NCI-H2196 (cell line): ENCODE results near the gene PTPN7.
"Not testable (repeated sequence)": the region's sequence is repeated elsewhere in the genome, so short reads cannot be mapped to it uniquely, and the experiment has no call there.

ENCODE experiments used
- DNase-seq: peaks from one replicate; lab custom pipeline; 2025; ENCODE audit not compliant: unreplicated experiment; lab: John Stamatoyannopoulos, UW

PTPN7 gene

DNA sequence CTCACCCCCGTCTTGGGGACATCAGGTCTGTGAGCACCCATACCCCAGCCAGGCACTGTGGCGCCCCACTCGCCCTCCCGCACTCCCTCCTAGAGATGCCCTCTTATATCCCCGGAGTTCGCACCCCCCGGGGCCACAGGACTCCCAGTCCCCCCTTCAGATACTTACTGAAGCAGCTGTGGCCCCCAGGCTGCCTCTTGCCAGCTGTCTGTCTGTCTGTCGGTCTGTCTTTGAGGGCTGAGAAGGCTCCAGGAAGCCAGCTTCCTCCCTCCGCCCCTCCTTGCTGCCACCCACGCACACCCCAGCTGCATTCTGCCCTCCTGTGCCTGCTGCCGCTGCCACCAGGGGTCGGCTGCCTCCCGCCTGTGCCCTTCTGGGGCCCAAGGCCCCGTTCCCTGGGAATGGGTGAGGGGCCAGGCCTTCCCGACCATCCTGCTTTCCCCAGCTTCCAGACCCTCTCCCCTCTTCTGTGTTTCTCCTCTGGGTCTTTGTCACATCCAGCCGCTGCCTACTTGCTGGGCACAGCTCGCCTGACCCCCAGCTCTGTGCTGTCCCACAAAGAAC is at the start of gene PTPN7:
Gene PTPN7 (minus strand): TSS at position 226 of the 564 bp plus-strand sequence. CDS start 1,200 bp downstream, outside the sequence.
- DNase-seq, result no peak

DNA sequence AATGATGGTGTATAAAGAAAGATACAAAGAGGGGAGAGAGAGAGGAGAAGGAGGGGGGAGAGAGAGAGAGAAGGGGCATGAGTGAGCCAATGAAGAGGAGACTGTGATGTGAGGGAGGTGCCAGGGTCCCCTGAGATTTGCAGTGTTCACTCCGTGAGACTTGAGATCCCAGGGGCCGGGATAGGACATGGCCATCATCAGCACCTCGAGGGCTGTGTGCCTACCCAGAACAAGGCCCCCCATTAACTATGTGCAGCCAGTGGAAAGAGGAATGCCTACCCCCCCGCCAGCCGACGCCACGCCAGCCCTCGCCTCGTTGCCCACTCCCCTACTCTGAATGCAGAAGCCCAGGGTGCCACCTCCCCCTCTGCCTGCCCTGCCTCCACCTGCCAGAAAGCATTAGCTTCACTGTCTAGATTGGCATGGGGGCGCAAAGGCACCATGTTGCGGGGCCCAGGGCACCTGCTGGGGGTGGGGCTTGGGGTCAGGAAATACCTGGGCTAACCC is 48.0 kb upstream of the PTPN7 start:
- DNase-seq, result no peak

DNA sequence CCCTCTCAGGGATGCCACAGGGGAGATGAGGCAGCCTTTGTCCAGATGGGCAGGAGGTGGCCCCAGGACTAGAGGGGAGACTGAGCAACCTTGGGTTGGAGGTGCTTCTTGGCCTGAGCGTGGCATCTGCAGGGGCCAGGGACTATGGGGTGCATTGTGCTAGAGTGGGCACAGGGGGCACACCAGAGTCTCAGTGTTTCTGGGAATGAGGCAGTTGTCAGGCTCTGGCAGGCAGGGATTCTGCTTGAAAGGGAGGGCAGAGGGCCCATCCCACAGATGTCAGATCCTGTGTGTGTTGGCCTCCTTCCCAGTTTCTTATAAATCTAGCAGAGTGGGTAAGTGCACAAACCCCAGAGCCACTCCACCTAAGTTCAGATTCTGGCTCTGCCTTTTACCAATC is 46.9 kb upstream of the PTPN7 start:
- DNase-seq, result no peak

DNA sequence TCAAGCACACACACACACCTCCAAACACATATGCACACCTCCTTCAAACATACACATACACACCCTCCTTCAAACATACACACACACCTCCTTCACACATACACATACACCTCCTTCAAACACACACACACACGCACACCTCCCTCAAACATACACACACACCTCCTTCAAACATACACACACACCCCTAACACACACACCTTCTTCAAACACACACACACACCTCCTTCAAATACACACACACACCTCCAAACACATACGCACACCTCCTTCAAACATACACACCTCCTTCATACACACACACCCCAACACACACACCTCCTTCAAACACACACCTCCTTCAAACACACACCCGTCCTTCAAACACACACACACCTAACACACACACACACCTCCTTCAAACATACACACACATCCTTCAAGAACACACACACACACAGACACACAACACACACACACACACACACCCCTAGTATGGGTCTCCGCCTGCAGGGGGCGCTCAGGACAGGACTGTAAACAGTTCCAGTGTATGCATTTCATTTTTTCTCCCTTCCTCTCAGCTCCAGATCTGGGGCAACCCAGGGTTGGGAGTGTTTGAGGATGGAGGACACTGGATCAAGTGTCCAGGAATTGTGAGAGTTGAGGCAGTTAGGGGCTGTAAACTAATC is 45.3 kb upstream of the PTPN7 start:
- DNase-seq, result no peak

DNA sequence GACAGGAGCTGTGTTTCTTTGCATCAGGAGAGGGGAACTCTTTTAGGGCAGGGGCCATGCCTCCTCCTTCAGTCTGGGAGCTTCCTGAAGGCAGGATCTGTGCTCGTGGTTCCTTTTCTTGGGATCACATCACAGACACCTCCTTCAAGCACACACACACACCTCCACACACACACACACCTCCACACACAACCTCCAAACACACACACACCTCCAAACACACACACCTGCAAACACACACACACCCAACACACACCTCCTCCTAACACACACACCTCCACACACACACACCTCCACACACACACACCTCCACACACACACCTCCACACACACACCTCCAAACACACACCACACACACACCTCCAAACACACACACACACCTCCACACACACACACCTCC is 43.7 kb upstream of the PTPN7 start:
- DNase-seq, result no peak

DNA sequence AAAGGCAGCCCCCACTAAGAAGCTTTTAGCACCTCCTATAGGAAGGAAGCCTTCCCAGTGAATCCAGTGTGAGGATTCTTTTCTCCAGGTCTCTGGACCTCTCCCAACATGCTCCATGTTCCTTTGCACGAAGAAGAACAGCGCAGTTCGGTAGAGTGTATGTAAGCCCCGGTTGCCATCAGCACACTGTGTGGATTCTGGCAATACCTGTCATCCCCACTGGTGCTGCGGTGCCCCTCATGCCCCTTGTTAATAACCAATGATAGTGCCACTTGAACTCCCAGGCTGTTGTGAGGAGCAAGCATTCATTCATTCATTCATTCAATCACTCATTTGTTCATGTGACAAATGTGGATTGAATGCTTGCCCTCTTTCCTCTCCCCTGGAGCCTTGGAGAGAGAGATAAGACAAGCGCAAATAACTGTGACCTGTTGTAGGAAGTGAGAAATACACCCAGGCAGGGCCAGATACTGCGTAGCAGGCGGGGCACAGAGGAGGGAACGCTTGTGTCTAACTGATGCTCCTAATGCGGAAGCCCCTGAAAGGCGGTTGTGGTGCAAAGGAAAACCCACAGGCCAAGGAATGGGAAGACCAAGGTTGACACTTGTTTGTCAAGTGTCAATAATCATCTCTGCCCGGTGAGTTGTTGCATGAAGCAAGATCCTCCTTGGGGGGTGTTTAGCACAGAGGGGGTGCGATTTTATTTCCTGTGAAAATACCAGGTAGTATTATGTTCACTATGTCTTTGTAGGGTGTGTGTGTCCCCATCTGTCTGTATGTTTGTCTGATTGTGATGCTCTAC is 43.0 kb upstream of the PTPN7 start:
- no peak for DNase-seq

DNA sequence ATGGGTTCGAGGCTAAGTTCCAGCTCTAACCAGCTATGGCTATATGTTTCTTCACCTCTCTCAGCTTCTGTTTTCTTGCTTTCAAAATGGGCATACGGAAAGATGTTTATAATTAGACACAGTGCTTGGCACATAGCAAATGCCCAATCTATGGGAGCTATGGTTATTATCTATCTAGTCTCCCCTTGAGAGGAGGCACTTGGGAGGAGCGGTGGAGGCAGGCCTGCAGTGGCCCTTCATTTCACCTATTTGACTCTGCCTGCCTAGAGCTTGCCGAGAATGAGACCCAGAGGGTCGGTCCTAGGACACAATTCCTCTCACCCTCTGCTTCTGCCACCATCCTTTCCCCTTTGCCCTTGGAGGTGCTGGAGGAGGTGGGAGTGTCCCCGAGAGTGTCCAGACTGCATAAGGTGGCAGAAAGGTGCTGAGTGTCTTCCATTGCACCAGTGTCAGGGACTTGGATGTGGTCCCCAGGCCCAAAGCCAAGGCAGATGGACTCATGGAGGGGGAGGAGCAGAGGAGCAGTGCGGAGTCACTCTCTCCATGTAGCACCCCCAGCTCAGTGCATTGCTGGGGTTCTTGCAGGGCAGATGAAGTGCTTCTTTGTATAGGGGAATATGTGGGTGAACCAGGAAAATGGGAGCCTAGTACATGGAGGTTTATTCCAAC is 42.2 kb upstream of the PTPN7 start:
- DNase-seq, result no peak

DNA sequence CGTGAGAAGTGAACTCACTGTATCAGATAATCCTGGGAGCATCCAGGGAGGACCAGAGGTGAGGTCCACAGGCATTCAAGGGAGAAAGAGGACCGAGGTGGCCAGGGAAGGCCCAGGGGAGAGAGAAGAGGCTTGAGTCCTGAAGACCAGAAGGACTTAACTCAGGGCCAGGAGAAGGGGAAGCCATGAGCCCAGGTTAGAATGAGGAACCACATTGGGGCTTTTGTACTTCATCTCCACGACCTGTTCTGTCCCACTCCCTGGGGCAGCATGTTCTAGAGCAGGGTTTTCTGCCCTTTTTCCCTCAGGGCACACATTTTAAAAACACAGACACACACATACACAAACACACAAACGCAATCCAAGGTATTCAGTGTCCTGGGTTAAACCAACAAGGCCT is 41.6 kb upstream of the PTPN7 start:
- DNase-seq, result no peak

DNA sequence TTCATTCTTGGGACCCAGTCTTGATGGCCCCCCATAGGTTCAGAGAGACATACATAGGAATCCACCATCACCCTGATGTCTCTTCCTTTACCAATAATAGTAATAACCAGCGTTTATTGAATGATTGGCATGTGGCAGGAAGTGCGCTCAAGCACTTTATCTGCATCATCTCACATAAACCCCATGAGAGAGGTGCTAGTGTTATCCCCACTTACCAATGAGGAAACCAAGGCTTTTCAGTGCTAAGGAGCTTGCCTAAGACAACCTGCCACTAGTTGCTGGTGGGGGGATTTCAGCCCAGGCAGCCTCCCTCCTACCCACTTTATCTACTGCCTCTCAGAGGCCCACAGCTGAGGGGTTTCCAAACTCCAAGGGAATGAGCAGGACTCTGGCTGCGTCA is 40.9 kb upstream of the PTPN7 start:
- no peak for DNase-seq

DNA sequence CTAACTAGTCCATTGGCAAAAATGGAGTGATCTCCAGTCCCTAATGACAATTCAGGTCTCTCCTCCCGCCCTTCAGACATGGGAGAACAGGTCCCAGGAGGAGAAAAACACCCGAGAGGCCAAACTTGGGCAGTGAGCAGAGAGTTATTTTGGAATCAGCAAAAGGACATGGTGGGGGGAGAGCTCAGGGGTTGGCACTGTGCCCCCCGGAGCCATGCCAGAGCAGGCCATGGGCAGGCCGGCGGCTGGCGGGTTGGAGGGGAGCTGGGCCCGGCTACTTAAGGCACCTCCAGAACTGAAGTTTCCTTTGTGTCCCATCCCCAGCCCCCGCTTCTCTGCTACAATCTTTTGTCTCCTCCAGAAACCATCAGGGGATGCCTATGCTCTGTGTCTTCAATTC is 40.3 kb upstream of the PTPN7 start:
- no peak for DNase-seq

DNA sequence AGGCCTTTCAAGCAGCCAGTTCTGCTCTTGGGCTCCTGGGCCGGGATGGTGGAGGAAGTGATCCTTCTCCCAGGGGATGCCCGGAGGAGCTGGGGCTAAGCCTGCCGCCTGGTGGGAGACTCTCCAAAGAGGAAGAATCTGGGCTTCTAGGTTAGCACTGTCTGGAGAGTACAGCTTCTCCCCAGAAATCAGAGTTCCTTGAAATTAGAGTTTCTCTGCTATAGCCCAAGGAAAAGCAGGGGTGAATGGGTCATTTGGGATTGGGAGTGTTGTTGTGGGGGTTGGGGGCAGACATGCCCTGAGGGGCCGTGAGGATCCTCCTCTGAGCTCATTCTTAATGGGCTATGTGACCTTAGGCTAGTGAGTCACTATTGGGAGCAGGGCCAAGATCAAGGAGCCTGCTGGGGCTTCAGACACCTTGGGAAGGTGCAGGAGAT is 39.7 kb upstream of the PTPN7 start:
- DNase-seq, result peak; percentile 41

DNA sequence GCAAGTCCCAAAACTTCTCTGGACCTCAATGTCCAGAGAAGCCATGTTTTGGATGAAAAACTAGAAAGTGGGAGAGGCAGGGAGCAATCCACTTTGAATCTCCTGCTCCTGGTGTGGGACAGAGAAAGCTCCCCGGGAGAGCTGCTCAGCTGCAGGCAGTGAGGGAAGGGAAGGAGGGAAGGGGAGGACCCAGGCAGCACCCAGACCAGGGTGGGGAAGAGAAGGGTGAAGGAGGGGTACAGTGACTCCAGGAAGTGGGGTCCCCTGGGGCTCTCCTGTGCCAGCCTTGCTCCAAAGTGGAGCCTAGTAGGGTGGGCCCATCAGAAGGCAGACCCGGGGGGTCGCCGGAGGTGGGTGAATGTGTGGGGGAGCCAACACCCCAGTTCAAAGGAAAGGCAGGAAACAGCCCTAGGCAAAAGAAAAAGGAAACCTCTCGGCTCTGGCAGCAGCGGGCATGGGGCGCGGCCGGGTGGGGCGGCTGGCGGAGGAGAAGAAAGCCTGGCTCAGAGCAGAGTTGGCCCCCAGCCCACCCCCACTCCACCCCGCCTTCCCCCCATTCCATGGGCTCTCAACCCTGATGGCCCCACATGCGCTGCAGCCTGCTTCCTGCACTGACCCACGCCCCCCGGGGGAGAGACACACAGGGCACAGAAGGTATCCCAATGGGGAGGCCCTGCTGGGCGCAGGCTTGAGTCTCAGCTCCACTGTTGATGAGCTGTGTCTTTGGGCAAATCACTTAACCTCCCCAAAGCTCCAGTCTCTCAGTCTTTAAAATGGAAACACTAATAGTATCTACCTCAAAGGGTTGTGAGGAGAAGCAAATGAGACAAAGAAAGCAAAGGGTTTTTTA is 38.9 kb upstream of the PTPN7 start:
- DNase-seq, result no peak

DNA sequence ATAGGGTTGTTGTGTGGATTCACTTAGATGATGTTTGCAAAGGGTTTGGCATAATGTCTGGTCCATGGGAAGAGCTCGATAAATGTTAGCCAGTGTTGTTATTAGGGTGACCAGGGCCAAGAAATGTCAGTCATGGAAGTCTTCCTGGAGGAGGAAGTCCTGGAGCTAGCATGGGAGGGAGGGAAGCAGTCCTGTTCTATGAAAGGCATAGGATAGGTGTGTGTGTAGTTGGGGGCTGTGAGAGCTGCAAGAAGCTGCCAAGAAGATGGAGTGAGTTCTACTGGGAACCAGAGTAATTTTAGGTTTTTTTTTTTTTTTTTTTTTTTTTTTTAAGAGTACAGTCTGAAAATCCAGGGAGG is 37.9 kb upstream of the PTPN7 start:
- DNase-seq, result no peak

DNA sequence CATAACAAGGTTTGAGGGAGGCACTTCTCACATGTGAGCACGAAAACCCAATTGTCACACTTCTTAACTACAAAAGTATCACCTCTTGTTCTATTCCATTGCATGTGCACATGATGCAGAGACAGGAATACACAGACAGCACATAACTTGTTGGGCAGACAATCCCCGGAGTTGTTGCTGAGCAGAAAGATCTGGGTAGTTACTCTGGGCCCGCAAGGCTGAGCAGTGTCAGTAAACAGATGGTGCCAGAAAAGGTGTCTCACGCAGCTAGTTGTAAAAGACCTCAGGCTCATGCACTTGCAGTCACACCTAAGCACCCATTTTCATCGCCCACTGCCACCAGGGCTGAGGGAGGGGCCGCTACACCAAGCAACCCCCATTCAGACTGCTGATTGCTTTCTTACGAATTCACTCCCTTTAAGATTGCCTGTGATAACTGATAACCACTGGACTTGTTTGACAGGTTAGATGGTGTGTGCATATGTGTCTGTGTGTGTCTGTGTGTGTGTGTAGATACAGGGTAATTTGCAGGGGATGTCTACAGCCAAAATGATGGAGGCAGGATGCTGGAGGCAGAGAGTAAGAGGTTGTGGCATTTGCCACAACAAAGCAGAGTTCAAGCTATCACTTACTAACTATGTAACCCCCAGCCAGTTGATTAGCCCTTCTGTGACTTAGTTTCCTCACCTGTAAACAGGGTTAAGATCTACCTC is 37.4 kb upstream of the PTPN7 start:
- no peak for DNase-seq

DNA sequence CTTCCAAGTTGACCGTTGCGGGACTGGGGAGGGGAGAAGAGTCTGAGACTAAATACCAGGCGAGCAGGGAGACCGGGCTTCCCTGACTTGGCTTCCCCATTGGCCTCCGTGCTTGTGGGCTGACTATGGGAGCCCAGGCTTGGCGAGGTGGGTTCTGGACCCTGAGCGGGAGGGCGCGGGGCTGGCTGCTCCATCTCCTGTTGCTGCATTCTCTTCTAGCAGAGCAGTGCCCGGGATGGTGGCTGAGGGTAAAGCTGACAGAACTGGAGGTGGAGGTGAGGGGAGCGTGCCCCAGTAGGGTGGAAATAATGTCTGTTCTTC is 33.9 kb upstream of the PTPN7 start:
- DNase-seq, result no peak

DNA sequence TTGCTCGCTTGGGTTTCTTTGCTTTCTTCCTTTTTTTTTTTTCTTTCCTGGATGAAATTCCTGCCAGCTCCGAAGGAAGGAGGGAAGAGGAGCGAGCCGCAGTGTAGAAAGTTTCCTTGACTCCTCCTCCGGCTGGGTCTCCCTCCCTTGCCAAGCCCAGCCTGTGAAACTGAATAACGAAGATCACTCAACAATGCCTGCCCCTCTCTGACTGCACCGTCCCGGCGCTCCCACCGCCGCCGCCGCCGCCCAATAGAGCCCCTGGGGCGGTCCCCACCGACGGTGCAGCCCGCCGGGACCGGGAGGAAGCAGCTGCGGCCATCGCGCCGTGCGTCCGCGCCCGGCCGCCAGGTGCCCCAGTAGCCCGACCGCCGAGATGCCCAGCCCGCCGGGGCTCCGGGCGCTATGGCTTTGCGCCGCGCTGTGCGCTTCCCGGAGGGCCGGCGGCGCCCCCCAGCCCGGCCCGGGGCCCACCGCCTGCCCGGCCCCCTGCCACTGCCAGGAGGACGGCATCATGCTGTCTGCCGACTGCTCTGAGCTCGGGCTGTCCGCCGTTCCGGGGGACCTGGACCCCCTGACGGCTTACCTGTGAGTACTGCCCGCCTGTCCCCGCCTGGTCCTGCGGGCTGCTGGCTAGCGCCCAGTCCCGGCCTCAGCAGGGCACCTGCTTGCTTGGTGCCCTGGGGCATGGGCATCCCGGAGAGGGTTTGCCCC is 33.4 kb upstream of the PTPN7 start, which contains the start of gene LGR6:
Gene LGR6 (plus strand): TSS at position 186 of the 714 bp plus-strand sequence. CDS start 191 bp downstream, at position 377.
- DNase-seq, result no peak

DNA sequence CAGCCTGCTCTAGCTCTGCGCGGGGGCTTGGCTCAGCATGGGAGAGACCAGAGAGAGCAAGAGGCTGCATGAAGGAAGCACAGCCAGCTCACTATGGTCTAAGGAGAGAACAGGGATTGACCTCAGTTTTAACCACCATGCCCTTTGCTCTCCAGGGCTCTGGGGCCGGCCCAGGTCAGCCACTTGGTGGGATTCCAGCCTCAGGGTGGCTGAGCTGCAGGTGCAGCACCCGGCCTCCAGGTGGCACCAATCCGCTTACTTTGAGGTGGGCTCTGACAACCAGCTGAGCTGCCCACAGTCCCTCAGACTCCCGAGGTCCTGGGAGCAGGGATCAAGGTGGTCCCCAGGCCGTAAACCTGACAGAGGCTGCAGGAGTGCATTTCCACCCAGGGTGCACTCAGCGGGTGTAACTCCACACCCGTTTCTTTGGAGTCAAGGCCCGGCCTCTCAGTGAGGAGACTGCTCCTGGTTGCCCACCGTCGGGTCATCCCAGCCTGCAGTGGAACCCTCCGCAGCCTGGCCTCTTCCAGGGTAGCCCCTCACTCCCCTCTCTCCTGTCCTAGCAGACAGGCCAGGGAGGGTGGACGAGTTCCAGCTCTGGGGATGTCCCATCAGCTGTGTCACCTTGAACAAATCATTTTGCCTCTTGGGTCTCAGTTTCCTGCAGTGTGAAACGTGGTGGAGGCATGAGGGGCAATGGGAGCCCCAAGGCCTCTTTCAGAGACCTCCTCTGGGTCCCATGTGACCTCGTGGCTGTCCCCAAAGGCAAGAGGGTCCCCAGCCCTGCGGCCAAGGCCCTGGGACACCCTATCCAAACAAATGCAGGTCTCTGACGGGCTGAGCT is 32.6 kb upstream of the PTPN7 start:
- peak; percentile 42 for DNase-seq

DNA sequence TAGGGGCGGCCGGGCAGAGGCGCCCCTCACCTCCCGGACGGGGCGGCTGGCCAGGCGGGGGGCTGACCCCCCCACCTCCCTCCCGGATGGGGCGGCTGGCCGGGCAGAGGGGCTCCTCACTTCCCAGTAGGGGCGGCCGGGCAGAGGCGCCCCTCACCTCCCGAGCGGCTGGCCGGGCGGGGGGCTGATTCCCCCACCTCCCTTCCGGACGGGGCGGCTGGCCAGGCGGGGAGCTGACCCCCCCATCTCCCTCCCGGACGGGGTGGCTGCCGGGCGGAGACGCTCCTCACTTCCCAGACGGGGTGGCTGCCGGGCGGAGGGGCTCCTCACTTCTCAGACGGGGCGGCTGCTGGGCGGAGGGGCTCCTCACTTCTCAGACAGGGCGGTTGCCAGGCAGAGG is 31.0 kb upstream of the PTPN7 start:
- DNase-seq, result not testable (repeated sequence)
